H1 (cell line): ENCODE results near the gene EXD2. TPM values are rescaled to one million over a fixed set of nuclear protein-coding genes. Genes with fewer than 3 reads are reported as not detected.

Experiments used
- CTCF ChIA-PET: fragments of 300-600 bp; sonication (Branson Sonifier 250); formaldehyde crosslinking; loops from one replicate; lab custom pipeline; 2021; ENCODE audit not compliant: partially characterized antibody; lab: Charles Lee
- POLR2A ChIA-PET: fragments of 300-600 bp; sonication (Branson Sonifier 250); formaldehyde crosslinking; loops from one replicate; lab custom pipeline; 2021; ENCODE audit warnings: inconsistent platforms; ENCODE audit not compliant: partially characterized antibody; lab: Charles Lee
- DNase-seq, 2 experiments: peaks; one replicate each; pipeline versions ENCODE4 v3.0.0 to v3.0.0-alpha.2; 2010 to 2022; ENCODE audit warnings: low spot score in 2 of 2, low read depth in 1 of 2, mixed read lengths in 1 of 2
- FAIRE-seq: peaks from 2 replicates; lab custom pipeline; 2011; peaks lifted over from hg19 to GRCh38; lab: Jason Lieb, UNC
- H2AFZ ChIP-seq: 2 replicates; pipeline ENCODE4 v1.8.1; 2012; ENCODE audit warnings: low read length, inconsistent platforms
- H2AK5ac ChIP-seq: 2 replicates; pipeline ENCODE4 v1.6.1; 2013; ENCODE audit warnings: low read depth, low read length
- H2BK120ac ChIP-seq: replicated peaks from 2 replicates; pipeline ENCODE3; 2013; ENCODE audit warnings: low read depth, low read length, inconsistent platforms
- H2BK12ac ChIP-seq: 2 replicates; pipeline ENCODE4 v1.6.1; 2013; ENCODE audit warnings: low read depth, low read length
- H2BK15ac ChIP-seq: 2 replicates; pipeline ENCODE4 v1.6.1; 2013; ENCODE audit warnings: low read length
- H2BK20ac ChIP-seq: 2 replicates; pipeline ENCODE4 v1.6.1; 2013; ENCODE audit warnings: low read length
- H2BK5ac ChIP-seq: 2 replicates; pipeline ENCODE4 v1.6.1; 2013; ENCODE audit warnings: low read depth, low read length
- H3K14ac ChIP-seq: 2 replicates; pipeline ENCODE4 v1.6.1; 2013; ENCODE audit warnings: inconsistent platforms; ENCODE audit not compliant: insufficient read length
- H3K18ac ChIP-seq: 2 replicates; pipeline ENCODE4 v1.6.1; 2013; ENCODE audit warnings: low read length; ENCODE audit errors: extremely low read depth
- H3K23ac ChIP-seq: 2 replicates; pipeline ENCODE4 v1.6.1; 2013; ENCODE audit warnings: inconsistent platforms; ENCODE audit not compliant: insufficient read length
- H3K23me2 ChIP-seq: 2 replicates; pipeline ENCODE4 v1.6.1; 2013; ENCODE audit warnings: low read depth, low read length
- H3K27ac ChIP-seq: 2 replicates; pipeline ENCODE4 v1.6.1; 2011; ENCODE audit warnings: low read depth, low read length, inconsistent platforms
- H3K27me3 ChIP-seq, 4 experiments: replicated peaks in 1 of 4; 1 replicate in 1 of 4; 2 replicates in 3 of 4; pipeline versions ENCODE4 v1.6.1 to v1.8.1; 2011 to 2013; ENCODE audit warnings: low read length in 3 of 4, mild to moderate bottlenecking in 3 of 4, inconsistent platforms in 2 of 4, mixed read lengths in 2 of 4, moderate library complexity in 1 of 4; ENCODE audit not compliant: control insufficient read depth in 3 of 4, insufficient read depth in 3 of 4; ENCODE audit errors: extremely low read depth in 1 of 4
- H3K36me3 ChIP-seq, 4 experiments: 2 replicates each; pipeline versions ENCODE4 v1.6.1 to v1.8.1; 2011 to 2013; ENCODE audit warnings: mild to moderate bottlenecking in 4 of 4, low read length in 3 of 4, moderate library complexity in 2 of 4, control low read depth in 1 of 4, inconsistent platforms in 1 of 4; ENCODE audit not compliant: insufficient read depth in 4 of 4, control insufficient read depth in 2 of 4
- H3K4ac ChIP-seq: replicated peaks from 2 replicates; pipeline ENCODE3; 2013; ENCODE audit warnings: low read length, low read depth, mixed read lengths, inconsistent platforms; ENCODE audit not compliant: insufficient read length
- H3K4me1 ChIP-seq, 4 experiments: replicated peaks in 1 of 4; 1 replicate in 1 of 4; 2 replicates in 3 of 4; pipeline versions ENCODE4 v1.6.1 to v1.8.1; 2011 to 2013; ENCODE audit warnings: low read length in 3 of 4, inconsistent platforms in 2 of 4, mixed read lengths in 1 of 4; ENCODE audit not compliant: insufficient read depth in 4 of 4, control insufficient read depth in 3 of 4
- H3K4me2 ChIP-seq, 2 experiments: 2 replicates each; pipeline versions ENCODE4 v1.6.1 to v1.8.1; 2011 to 2013; ENCODE audit warnings: low read depth in 2 of 2, low read length in 2 of 2, control low read depth in 1 of 2, inconsistent platforms in 1 of 2, mild to moderate bottlenecking in 1 of 2; ENCODE audit not compliant: insufficient read depth in 1 of 2
- H3K4me3 ChIP-seq, 4 experiments: fragments of 200-600, 300-600 bp in 1 of 4; sonication (generic), shearing (Covaris generic), sonication (Bioruptor Twin) in 1 of 4; 2 replicates each; pipeline versions ENCODE4 v1.5.1 to v1.8.1; 2011 to 2016; ENCODE audit warnings: low read length in 4 of 4, low read depth in 3 of 4, control low read depth in 2 of 4, inconsistent platforms in 2 of 4, mild to moderate bottlenecking in 2 of 4, mixed read lengths in 1 of 4, moderate library complexity in 1 of 4; ENCODE audit not compliant: insufficient read depth in 2 of 4; ENCODE audit errors: extremely low read depth in 1 of 4
- H3K56ac ChIP-seq: replicated peaks from 2 replicates; pipeline ENCODE3; 2013; ENCODE audit warnings: low read depth, mild to moderate bottlenecking, mixed read lengths, low read length, inconsistent platforms; ENCODE audit not compliant: insufficient read length
- H3K79me1 ChIP-seq: 2 replicates; pipeline ENCODE4 v1.6.1; 2013; ENCODE audit warnings: low read depth, low read length, control low read depth
- H3K79me2 ChIP-seq, 2 experiments: 2 replicates each; pipeline versions ENCODE4 v1.6.1 to v1.8.1; 2012 to 2013; ENCODE audit warnings: low read length in 2 of 2, mild to moderate bottlenecking in 2 of 2, inconsistent platforms in 1 of 2; ENCODE audit not compliant: insufficient read depth in 2 of 2, control insufficient read depth in 1 of 2
- H3K9ac ChIP-seq, 4 experiments: replicated peaks in 1 of 4; 1 replicate in 1 of 4; 2 replicates in 3 of 4; pipeline versions ENCODE4 v1.6.1 to v1.8.1; 2011 to 2013; ENCODE audit warnings: low read depth in 3 of 4, low read length in 3 of 4, control low read depth in 2 of 4, mild to moderate bottlenecking in 2 of 4, moderate library complexity in 2 of 4, inconsistent platforms in 1 of 4; ENCODE audit errors: extremely low read depth in 1 of 4
- H3K9me3 ChIP-seq, 2 experiments: 2 replicates each; pipeline versions ENCODE4 v1.6.1 to v1.8.1; 2012 to 2013; ENCODE audit warnings: mild to moderate bottlenecking in 2 of 2, moderate library complexity in 2 of 2, control low read depth in 1 of 2, inconsistent platforms in 1 of 2, low read depth in 1 of 2, low read length in 1 of 2, mixed read lengths in 1 of 2; ENCODE audit not compliant: insufficient read depth in 2 of 2
- H4K20me1 ChIP-seq, 2 experiments: replicated peaks in 1 of 2; 2 replicates each; pipeline versions ENCODE3 to v1.8.1; 2011 to 2013; ENCODE audit warnings: inconsistent platforms in 2 of 2, low read length in 2 of 2, mild to moderate bottlenecking in 1 of 2; ENCODE audit not compliant: insufficient read depth in 2 of 2, control insufficient read depth in 1 of 2
- H4K5ac ChIP-seq: 2 replicates; pipeline ENCODE4 v1.6.1; 2013; ENCODE audit warnings: low read length, low read depth, mixed read lengths, inconsistent platforms; ENCODE audit not compliant: insufficient read length
- H4K8ac ChIP-seq: 2 replicates; pipeline ENCODE4 v1.8.0; 2013; ENCODE audit warnings: mild to moderate bottlenecking, moderate library complexity, low read length, inconsistent platforms; ENCODE audit not compliant: insufficient read depth; ENCODE audit errors: extremely low read depth
- H4K91ac ChIP-seq: replicated peaks from 2 replicates; pipeline ENCODE3; 2013; ENCODE audit warnings: low read length, mixed read lengths, inconsistent platforms; ENCODE audit not compliant: insufficient read length
- BRCA1 ChIP-seq: IDR thresholded peaks from 2 replicates; pipeline ENCODE4 v1.6.1; 2012; ENCODE audit warnings: low read depth, low read length, improper control_type of control experiment
- GTF2F1 ChIP-seq: IDR thresholded peaks from 2 replicates; pipeline ENCODE4 v1.6.1; 2012; ENCODE audit warnings: low read depth, low read length, improper control_type of control experiment, borderline replicate concordance
- POLR2A ChIP-seq, 2 experiments: IDR thresholded peaks; 1 replicate in 1 of 2; 2 replicates in 1 of 2; pipeline ENCODE4 v1.6.1; 2011; ENCODE audit warnings: low read depth in 2 of 2, low read length in 2 of 2, mild to moderate bottlenecking in 2 of 2; ENCODE audit errors: control extremely low read depth in 1 of 2
- POU5F1 ChIP-seq: IDR thresholded peaks from 2 replicates; pipeline ENCODE4 v1.6.1; 2011; ENCODE audit warnings: low read depth, mild to moderate bottlenecking, low read length, moderate library complexity
- RNF2 ChIP-seq: fragments of 200-900, 300-1000 bp; sonication (generic); IDR thresholded peaks from 2 replicates; pipeline ENCODE4 v1.7.1; 2016; ENCODE audit warnings: borderline replicate concordance, low read depth, mild to moderate bottlenecking, antibody characterized with exemption, low read length; ENCODE audit not compliant: poor library complexity, severe bottlenecking; ENCODE audit errors: missing control alignments
- SAP30 ChIP-seq: fragments of 300-600 bp; sonication (generic); IDR thresholded peaks from 2 replicates; pipeline ENCODE4 v1.7.1; 2012; ENCODE audit warnings: low read length, moderate library complexity, mild to moderate bottlenecking, inconsistent platforms; ENCODE audit not compliant: insufficient read depth, insufficient replicate concordance
- WGBS, 2 experiments: shearing (Covaris generic) in 1 of 2; methylation state at CpG; one replicate each; pipeline versions ENCODE4 v1.1.6 to v1.1.7; 2013 to 2015; ENCODE audit warnings: low lambda C conversion rate in 2 of 2, mixed read lengths in 2 of 2, inconsistent platforms in 1 of 2, low coverage in 1 of 2, missing lambda C conversion rate in 1 of 2; ENCODE audit not compliant: insufficient replicate concordance in 2 of 2, insufficient coverage in 1 of 2, insufficient read length in 1 of 2; ENCODE audit errors: extremely low coverage in 1 of 2, missing lambda C conversion rate in 1 of 2; 5-methylcytosine and 5-hydroxymethylcytosine counted together
- polyA plus RNA-seq, 7 experiments: library from polyadenylated mRNA; depleted of rRNA in 3 of 7; stranded (reverse) in 5 of 7; unstranded in 2 of 7; fragments of >200 nt in 5 of 7; fragments of 200-250 nt in 2 of 7; gene quantifications; 1 replicate in 5 of 7; 2 replicates in 1 of 7; 4 replicates in 1 of 7; pipeline versions ENCODE4 v1.2.1 to v1.2.3, GENCODE V29; 2011 to 2013; ENCODE audit warnings: missing spikeins in 2 of 7, mixed read lengths in 2 of 7
- total RNA-seq: library from RNA; stranded (reverse); fragmentation: NEBNext Ultra II Directional; extraction: Animal tissue kit (Norgen Biotek cat#: 25700); gene quantifications from 2 replicates; pipeline ENCODE4 v1.2.1, GENCODE V29; 2021
- TF ChIP-seq, protein P1 (sequence below): IDR thresholded peaks from 2 replicates; pipeline ENCODE4 v1.6.1; 2011; ENCODE audit warnings: low read length, improper control_type of control experiment
- TF ChIP-seq, protein P2 (sequence below): IDR thresholded peaks from 2 replicates; pipeline ENCODE4 v1.6.1; 2012; ENCODE audit warnings: low read length, inconsistent platforms

The EXD2 gene
- total and polyA plus RNA-seq, 2 of the 8 experiments (the other 6 are each of a cell fraction or from before 2014, with no cell fraction given) = 11.9 to 25.9 TPM

- Histone ChIP-seq H3K79me1 (no peaks in the 10 kb centered on the region), H3K18ac (no peak overlapping the region), H2BK12ac (no peak overlapping the region), H3K4me3 (no peak overlapping the region), H2BK20ac (no peak overlapping the region), H3K4me1 (no peaks in the 10 kb centered on the region), H2AFZ (no peak overlapping the region), H2BK5ac (no peak overlapping the region), H3K79me2 (no peaks in the 10 kb centered on the region), H3K27me3 (no peaks in the 10 kb centered on the region), H2AK5ac (no peak overlapping the region), H4K20me1 (no peaks in the 10 kb centered on the region), H3K4ac (no peak overlapping the region), H3K4me2 (no peak overlapping the region), H4K5ac (no peak overlapping the region), H4K91ac (no peak overlapping the region), H2BK120ac (no peak overlapping the region), H3K23me2 (no peaks in the 10 kb centered on the region), H3K23ac (no peak overlapping the region), H3K9me3 (no peaks in the 10 kb centered on the region), H2BK15ac (no peak overlapping the region), H3K9ac (no peak overlapping the region), H3K27ac (no peak overlapping the region), H3K14ac (no peak overlapping the region), H3K56ac (no peak overlapping the region), H4K8ac (no peak overlapping the region), H3K36me3 (no peaks in the 10 kb centered on the region)
- WGBS, 2 experiments = 96% methylated on average over 1 of the region's 1 CpG; no CpG with 5 or more reads in 1 of the 2 experiments
- DNase-seq (no peak), FAIRE-seq (no peak)
- no peak for TF ChIP-seq POLR2A (IDR thresholded peaks at IDR 0.05; ENCODE audit: control extremely low read depth in 1 of 2, low read depth in 2 of 2, low read length in 2 of 2)
- TF ChIP-seq RNF2 = no peak
- TF ChIP-seq, protein P1, sequence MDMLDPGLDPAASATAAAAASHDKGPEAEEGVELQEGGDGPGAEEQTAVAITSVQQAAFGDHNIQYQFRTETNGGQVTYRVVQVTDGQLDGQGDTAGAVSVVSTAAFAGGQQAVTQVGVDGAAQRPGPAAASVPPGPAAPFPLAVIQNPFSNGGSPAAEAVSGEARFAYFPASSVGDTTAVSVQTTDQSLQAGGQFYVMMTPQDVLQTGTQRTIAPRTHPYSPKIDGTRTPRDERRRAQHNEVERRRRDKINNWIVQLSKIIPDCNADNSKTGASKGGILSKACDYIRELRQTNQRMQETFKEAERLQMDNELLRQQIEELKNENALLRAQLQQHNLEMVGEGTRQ = no peak
- TF ChIP-seq, protein P2, sequence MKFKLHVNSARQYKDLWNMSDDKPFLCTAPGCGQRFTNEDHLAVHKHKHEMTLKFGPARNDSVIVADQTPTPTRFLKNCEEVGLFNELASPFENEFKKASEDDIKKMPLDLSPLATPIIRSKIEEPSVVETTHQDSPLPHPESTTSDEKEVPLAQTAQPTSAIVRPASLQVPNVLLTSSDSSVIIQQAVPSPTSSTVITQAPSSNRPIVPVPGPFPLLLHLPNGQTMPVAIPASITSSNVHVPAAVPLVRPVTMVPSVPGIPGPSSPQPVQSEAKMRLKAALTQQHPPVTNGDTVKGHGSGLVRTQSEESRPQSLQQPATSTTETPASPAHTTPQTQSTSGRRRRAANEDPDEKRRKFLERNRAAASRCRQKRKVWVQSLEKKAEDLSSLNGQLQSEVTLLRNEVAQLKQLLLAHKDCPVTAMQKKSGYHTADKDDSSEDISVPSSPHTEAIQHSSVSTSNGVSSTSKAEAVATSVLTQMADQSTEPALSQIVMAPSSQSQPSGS = no peak
- no peak for TF ChIP-seq BRCA1
- TF ChIP-seq SAP30 = no peak
- no peak for TF ChIP-seq GTF2F1
- no peak for TF ChIP-seq POU5F1
- CTCF ChIA-PET = no interaction called here
- POLR2A ChIA-PET = interaction anchor here (3.0 kb wide), 1 partner anchor 21 kb away, joined by 8 read pairs; the partner anchor contains the start of gene EXD2
Measured at GRCh38 chr14:69170839-69171238, 20.5 kb upstream of the EXD2 start.
